Measurements from ENCODE around the gene CDK9. TPM values are rescaled to one million over a fixed set of nuclear protein-coding genes. Genes with fewer than 3 reads are reported as not detected.

Gene CDK9
- total and polyA plus RNA-seq, 4 experiments from 2014 or later, result 35.4 to 138 (median 95.2) TPM

GRCh38 chr9:127744398-127745110 is 41.3 kb upstream of the CDK9 start:
- H3K27me3 ChIP-seq (ENCODE audit: insufficient read depth, low read length), result no peaks in the 10 kb centered on the region
- intact Hi-C loops (cut with micrococcal nuclease), result no loop called here
- Mint-ChIP-seq H3K27ac (peak overlapping the region in 2 of 7 donors; percentile 56 to 68), H3K27me3 (no peaks in the 10 kb centered on the region), H3K4me3 (no peak overlapping the region), H3K36me3 (peaks cover 14 to 55% of the 10 kb centered on the region in 2 donors), H3K9me3 (no peaks in the 10 kb centered on the region), H3K4me1 (peaks cover 0 to 7% (median 4%) of the 10 kb centered on the region in 4 donors)
- no peaks in the 10 kb centered on the region for H3K4me1 ChIP-seq (ENCODE audit: insufficient read depth, low read length)
- H3K4me3 ChIP-seq (ENCODE audit: low read length in 2 of 2), result no peak overlapping the region
- H3K9me3 ChIP-seq (ENCODE audit: control insufficient read depth in 1 of 2, low read length in 2 of 2), result no peaks in the 10 kb centered on the region
- DNase-seq, result no peak
- ChIA-PET CTCF (ENCODE audit: partially characterized antibody) (interaction anchor here (0.6 to 2.8 kb wide), 6 partner anchors 10 to 160 kb away, joined by 3 to 12 read pairs (median 4); partner anchors contain the start of genes CDK9 and TOR2A), POLR2A (ENCODE audit: partially characterized antibody) (interaction anchor here (1.0 to 3.6 kb wide), 6 partner anchors 9 to 40 kb away, joined by 4 to 14 read pairs (median 6); partner anchors contain the start of genes CDK9, SH2D3C and TOR2A)
- H3K36me3 ChIP-seq (ENCODE audit: insufficient read depth, low read length), result peaks cover 57% of the 10 kb centered on the region
- H3K27ac ChIP-seq (ENCODE audit: low read depth, low read length), result no peak overlapping the region

- peaks cover 3 to 11% (median 5%) of the 10 kb centered on the region in 4 donors for H3K4me1 Mint-ChIP-seq
- H3K27ac Mint-ChIP-seq, result peak overlapping the region in 6 of 7 donors; percentile 31 to 74 (median 58)
- H3K9me3 ChIP-seq (ENCODE audit: control insufficient read depth in 1 of 2, low read length in 2 of 2), result no peaks in the 10 kb centered on the region
- ChIA-PET CTCF (ENCODE audit: partially characterized antibody) (interaction anchor here (0.9 kb wide), 1 partner anchor 12 kb away, joined by 4 read pairs; the partner anchor contains the start of gene TOR2A), POLR2A (ENCODE audit: partially characterized antibody) (interaction anchor here (0.8 to 1.5 kb wide), 5 partner anchors 9 to 24 kb away, joined by 3 to 7 read pairs (median 4); partner anchors contain the start of gene TOR2A)
- peaks cover 65% of the 10 kb centered on the region for H3K36me3 ChIP-seq (ENCODE audit: insufficient read depth, low read length)
- intact Hi-C loops (cut with micrococcal nuclease), result no loop called here
- no peaks in the 10 kb centered on the region for H3K27me3 ChIP-seq (ENCODE audit: insufficient read depth, low read length)
- H3K27me3 Mint-ChIP-seq, result no peaks in the 10 kb centered on the region
- no peaks in the 10 kb centered on the region for H3K4me1 ChIP-seq (ENCODE audit: insufficient read depth, low read length)
- H3K27ac ChIP-seq (ENCODE audit: low read depth, low read length), result no peak overlapping the region
- H3K4me3 ChIP-seq (ENCODE audit: low read length in 2 of 2), result no peak overlapping the region
- H3K9me3 Mint-ChIP-seq, result no peaks in the 10 kb centered on the region
- peak in 4 of 5 donors; percentile 17 to 38 (median 32) for DNase-seq
- H3K36me3 Mint-ChIP-seq, result peaks cover 14 to 65% of the 10 kb centered on the region in 2 donors
- H3K4me3 Mint-ChIP-seq, result no peak overlapping the region
These were observed 38.8 kb upstream of the CDK9 start for GRCh38 chr9:127746959-127747569.

GRCh38 chr9:127749090-127749787 is 36.6 kb upstream of the CDK9 start:
- peak overlapping the region in 2 of 7 donors; percentile 36 to 89 for H3K27ac Mint-ChIP-seq
- H3K4me3 Mint-ChIP-seq, result no peak overlapping the region
- Histone ChIP-seq H3K36me3 (ENCODE audit: insufficient read depth, low read length) (peaks cover 71% of the 10 kb centered on the region), H3K9me3 (ENCODE audit: control insufficient read depth in 1 of 2, low read length in 2 of 2) (no peaks in the 10 kb centered on the region), H3K27ac (ENCODE audit: low read depth, low read length) (no peak overlapping the region), H3K4me3 (ENCODE audit: low read length in 2 of 2) (no peak overlapping the region), H3K4me1 (ENCODE audit: insufficient read depth, low read length) (no peaks in the 10 kb centered on the region), H3K27me3 (ENCODE audit: insufficient read depth, low read length) (no peaks in the 10 kb centered on the region)
- no peaks in the 10 kb centered on the region for H3K27me3 Mint-ChIP-seq
- CTCF ChIA-PET (ENCODE audit: partially characterized antibody), result interaction anchor here (1.1 kb wide), 1 partner anchor 14 kb away, joined by 3 read pairs; no protein-coding TSS in a partner anchor
- intact Hi-C loops (cut with micrococcal nuclease), result no loop called here
- no peak for DNase-seq
- peaks cover 6 to 19% (median 7%) of the 10 kb centered on the region in 4 donors for H3K4me1 Mint-ChIP-seq
- POLR2A ChIA-PET (ENCODE audit: partially characterized antibody), result interaction anchor here (0.7 to 1.6 kb wide), 2 partner anchors 18 to 114 kb away, joined by 3 to 4 read pairs; no protein-coding TSS in a partner anchor
- H3K36me3 Mint-ChIP-seq, result peaks cover 13 to 69% of the 10 kb centered on the region in 2 donors
- no peaks in the 10 kb centered on the region for H3K9me3 Mint-ChIP-seq

GRCh38 chr9:127751269-127752054 is 34.4 kb upstream of the CDK9 start:
- intact Hi-C loops (cut with micrococcal nuclease), result no loop called here
- DNase-seq, result no peak
- peak overlapping the region in 5 of 7 donors; percentile 48 to 87 (median 62) for H3K27ac Mint-ChIP-seq
- ChIA-PET POLR2A (ENCODE audit: partially characterized antibody) (no interaction called here), CTCF (ENCODE audit: partially characterized antibody) (no interaction called here)
- H3K27me3 ChIP-seq (ENCODE audit: insufficient read depth, low read length), result no peaks in the 10 kb centered on the region
- H3K36me3 Mint-ChIP-seq, result peaks cover 9 to 58% of the 10 kb centered on the region in 2 donors
- H3K4me1 Mint-ChIP-seq, result peaks cover 6 to 19% (median 7%) of the 10 kb centered on the region in 4 donors
- H3K9me3 Mint-ChIP-seq, result no peaks in the 10 kb centered on the region
- no peak overlapping the region for H3K4me3 ChIP-seq (ENCODE audit: low read length in 2 of 2)
- H3K4me1 ChIP-seq (ENCODE audit: insufficient read depth, low read length), result no peaks in the 10 kb centered on the region
- no peak overlapping the region for H3K4me3 Mint-ChIP-seq
- no peaks in the 10 kb centered on the region for H3K9me3 ChIP-seq (ENCODE audit: control insufficient read depth in 1 of 2, low read length in 2 of 2)
- peaks cover 60% of the 10 kb centered on the region for H3K36me3 ChIP-seq (ENCODE audit: insufficient read depth, low read length)
- H3K27me3 Mint-ChIP-seq, result no peaks in the 10 kb centered on the region
- no peak overlapping the region for H3K27ac ChIP-seq (ENCODE audit: low read depth, low read length)

GRCh38 chr9:127753148-127753547 is 32.7 kb upstream of the CDK9 start:
- CTCF ChIA-PET (ENCODE audit: partially characterized antibody), result no interaction called here
- no peak for DNase-seq
- Histone ChIP-seq H3K27ac (ENCODE audit: low read depth, low read length) (no peak overlapping the region), H3K36me3 (ENCODE audit: insufficient read depth, low read length) (peaks cover 53% of the 10 kb centered on the region), H3K27me3 (ENCODE audit: insufficient read depth, low read length) (no peaks in the 10 kb centered on the region), H3K4me1 (ENCODE audit: insufficient read depth, low read length) (no peaks in the 10 kb centered on the region), H3K4me3 (ENCODE audit: low read length in 2 of 2) (no peak overlapping the region), H3K9me3 (ENCODE audit: control insufficient read depth in 1 of 2, low read length in 2 of 2) (no peaks in the 10 kb centered on the region)
- H3K9me3 Mint-ChIP-seq, result no peaks in the 10 kb centered on the region
- H3K36me3 Mint-ChIP-seq, result peaks cover 9 to 44% of the 10 kb centered on the region in 2 donors
- intact Hi-C loops (cut with micrococcal nuclease), result no loop called here
- H3K27me3 Mint-ChIP-seq, result no peaks in the 10 kb centered on the region
- no peak overlapping the region for H3K4me3 Mint-ChIP-seq
- H3K4me1 Mint-ChIP-seq, result peaks cover 0 to 12% (median 6%) of the 10 kb centered on the region in 4 donors
- H3K27ac Mint-ChIP-seq, result peak overlapping the region in 6 of 7 donors; percentile 37 to 93 (median 75)
- POLR2A ChIA-PET (ENCODE audit: partially characterized antibody), result no interaction called here

- Histone ChIP-seq H3K27me3 (ENCODE audit: insufficient read depth, low read length) (no peaks in the 10 kb centered on the region), H3K4me3 (ENCODE audit: low read length in 2 of 2) (no peak overlapping the region), H3K36me3 (ENCODE audit: insufficient read depth, low read length) (peaks cover 52% of the 10 kb centered on the region), H3K27ac (ENCODE audit: low read depth, low read length) (no peak overlapping the region), H3K9me3 (ENCODE audit: control insufficient read depth in 1 of 2, low read length in 2 of 2) (no peaks in the 10 kb centered on the region), H3K4me1 (ENCODE audit: insufficient read depth, low read length) (no peaks in the 10 kb centered on the region)
- H3K27me3 Mint-ChIP-seq, result no peaks in the 10 kb centered on the region
- H3K27ac Mint-ChIP-seq, result peak overlapping the region in 2 of 7 donors; percentile 56 to 67
- H3K36me3 Mint-ChIP-seq, result peaks cover 11 to 42% of the 10 kb centered on the region in 2 donors
- DNase-seq, result no peak
- H3K4me3 Mint-ChIP-seq, result no peak overlapping the region
- H3K4me1 Mint-ChIP-seq, result peaks cover under 1 to 12% (median 7%) of the 10 kb centered on the region in 4 donors
- no peaks in the 10 kb centered on the region for H3K9me3 Mint-ChIP-seq
- CTCF ChIA-PET (ENCODE audit: partially characterized antibody), result no interaction called here
- POLR2A ChIA-PET (ENCODE audit: partially characterized antibody), result interaction anchor here (0.6 kb wide), 1 partner anchor 1060 kb away, joined by 3 read pairs; no protein-coding TSS in a partner anchor
- intact Hi-C loops (cut with micrococcal nuclease), result no loop called here
These were observed 32.2 kb upstream of the CDK9 start for GRCh38 chr9:127753622-127754021.
